K562 (cell line): ENCODE measurements around the gene TBC1D9. TPM values are rescaled to one million over a fixed set of nuclear protein-coding genes. Genes with fewer than 3 reads are reported as not detected.

Source experiments
- ATAC-seq: fragments of 200-7000 bp; cut with Tn5 transposase; 3 replicates; pipeline ENCODE4 v1.9.1; 2020; ENCODE audit warnings: moderate library complexity
- BruUV-seq: library from RNA; stranded (reverse); fragments of 400-500 nt; replicated peaks from 2 replicates; lab custom pipeline; 2021; lab: Mats Ljungman, UMichigan
- CTCF ChIA-PET: fragments of 300-600 bp; formaldehyde crosslinking; extraction: SDS; loops from one replicate; lab custom pipeline; 2021; ENCODE audit warnings: low intra/inter-chr PET ratio; lab: Yijun Ruan, JAX
- POLR2A ChIA-PET: fragments of 300-600, 350-650 bp; sonication (Branson Sonifier 250); formaldehyde crosslinking; extraction: SDS; loops from one replicate; lab custom pipeline; 2021; ENCODE audit warnings: antibody characterized with exemption, inconsistent platforms; lab: Yijun Ruan, JAX
- DNase-seq, 4 experiments: peaks; one replicate each; pipeline versions ENCODE4 v3.0.0 to v3.0.0-alpha.2; 2011 to 2018; ENCODE audit warnings: low spot score in 3 of 4, mixed read lengths in 3 of 4; ENCODE audit errors: extremely low read depth in 1 of 4
- FAIRE-seq: peaks from 2 replicates; lab custom pipeline; 2011; peaks lifted over from hg19 to GRCh38; lab: Jason Lieb, UNC
- H2AFZ ChIP-seq: 2 replicates; pipeline ENCODE4 v1.6.0; 2011; ENCODE audit warnings: low read depth, low read length, control low read depth, inconsistent platforms
- H3K27ac ChIP-seq: fragments of 200-600 bp; 3 replicates; pipeline ENCODE4 v1.8.0; 2011; ENCODE audit warnings: low read depth, mild to moderate bottlenecking, control low read depth, inconsistent platforms, low read length, moderate library complexity, mixed read lengths; ENCODE audit errors: extremely low read depth
- H3K27me3 ChIP-seq, 2 experiments: fragments of 300-600 bp in 1 of 2; 2 replicates in 1 of 2; 3 replicates in 1 of 2; pipeline versions ENCODE4 v1.6.0 to v1.8.0; 2011; ENCODE audit warnings: inconsistent platforms in 2 of 2, low read length in 2 of 2, mild to moderate bottlenecking in 1 of 2, mixed read lengths in 1 of 2, moderate library complexity in 1 of 2; ENCODE audit not compliant: control insufficient read depth in 2 of 2, insufficient read depth in 2 of 2
- H3K36me3 ChIP-seq: fragments of 300-600 bp; 3 replicates; pipeline ENCODE4 v1.8.0; 2011; ENCODE audit warnings: mild to moderate bottlenecking, low read length, inconsistent platforms; ENCODE audit not compliant: control insufficient read depth, insufficient read depth
- H3K4me1 ChIP-seq, 2 experiments: fragments of 200-600 bp in 1 of 2; replicated peaks in 1 of 2; 2 replicates in 1 of 2; 3 replicates in 1 of 2; pipeline versions ENCODE4 v1.5.1 to v1.8.0; 2011; ENCODE audit warnings: inconsistent platforms in 2 of 2, low read length in 2 of 2, mild to moderate bottlenecking in 1 of 2, mixed read lengths in 1 of 2, moderate library complexity in 1 of 2; ENCODE audit not compliant: control insufficient read depth in 2 of 2, insufficient read depth in 2 of 2
- H3K4me2 ChIP-seq: 2 replicates; pipeline ENCODE4 v1.6.1; 2011; ENCODE audit warnings: low read length, control low read depth, inconsistent platforms, mixed read lengths; ENCODE audit not compliant: insufficient read depth
- H3K4me3 ChIP-seq: fragments of 200-600 bp; sonication (generic), shearing (Covaris generic); 2 replicates; pipeline ENCODE4 v1.5.1; 2016; ENCODE audit warnings: control low read depth, inconsistent platforms
- H3K79me2 ChIP-seq: fragments of 200-600 bp; 3 replicates; pipeline ENCODE4 v1.8.0; 2011; ENCODE audit warnings: low read length, inconsistent platforms; ENCODE audit not compliant: control insufficient read depth, insufficient read depth
- H3K9ac ChIP-seq, 2 experiments: 2 replicates each; pipeline versions ENCODE4 v1.6.0 to v1.6.1; 2011; ENCODE audit warnings: low read depth in 2 of 2, low read length in 2 of 2, control low read depth in 1 of 2, inconsistent platforms in 1 of 2, mild to moderate bottlenecking in 1 of 2, mixed read lengths in 1 of 2; ENCODE audit not compliant: insufficient read depth in 1 of 2
- H3K9me1 ChIP-seq: one replicate; pipeline ENCODE4 v1.6.0; 2011; ENCODE audit warnings: inconsistent platforms, mild to moderate bottlenecking, low read length, moderate library complexity; ENCODE audit not compliant: control insufficient read depth, insufficient read depth
- H3K9me3 ChIP-seq: replicated peaks from 2 replicates; pipeline ENCODE4 v1.5.1; 2011; ENCODE audit warnings: low read depth, low read length, inconsistent platforms; ENCODE audit not compliant: control insufficient read depth, insufficient read depth
- H4K20me1 ChIP-seq: replicated peaks from 2 replicates; pipeline ENCODE4 v1.6.1; 2011; ENCODE audit warnings: low read length, inconsistent platforms, mixed read lengths; ENCODE audit not compliant: control insufficient read depth, insufficient read depth
- CBFB ChIP-seq: sonication (generic); formaldehyde crosslinking; IDR thresholded peaks from 2 replicates; pipeline ENCODE4 v1.4.0; 2020; ENCODE audit warnings: mild to moderate bottlenecking, missing genetic modification reagents
- FOXK1 ChIP-seq: sonication (generic); formaldehyde crosslinking; IDR thresholded peaks from 2 replicates; pipeline ENCODE4 v1.8.0; 2022; ENCODE audit warnings: missing genetic modification reagents, mild to moderate bottlenecking, borderline replicate concordance
- GABPB1 ChIP-seq: sonication (generic); formaldehyde crosslinking; IDR thresholded peaks from 2 replicates; pipeline ENCODE4 v1.8.0; 2022; ENCODE audit warnings: mild to moderate bottlenecking, missing genetic modification reagents
- GABPB2 ChIP-seq: fragments of 250-450 bp; sonication (Bioruptor Pico); conservative IDR thresholded peaks from 2 replicates; pipeline ENCODE4 v1.5.1; 2021; ENCODE audit warnings: mild to moderate bottlenecking
- HLTF ChIP-seq: fragments of 450-650 bp; IDR thresholded peaks from 2 replicates; pipeline ENCODE4 v1.6.1; 2016
- ID3 ChIP-seq, 2 experiments: fragments of 250-450 bp in 1 of 2; fragments of 450-650 bp in 1 of 2; sonication (Bioruptor Pico) in 1 of 2; IDR thresholded peaks; 2 replicates each; pipeline versions ENCODE4 v1.6.1 to v1.8.0; 2016 to 2021; ENCODE audit warnings: mild to moderate bottlenecking in 2 of 2, moderate library complexity in 2 of 2, missing compliant biosample characterization in 1 of 2, missing genetic modification characterization in 1 of 2
- JUN ChIP-seq, 2 experiments: sonication (generic) in 1 of 2; formaldehyde crosslinking in 1 of 2; IDR thresholded peaks; 2 replicates each; pipeline versions ENCODE4 v1.6.1 to v1.8.0; 2012 to 2022; ENCODE audit warnings: borderline replicate concordance in 2 of 2, mild to moderate bottlenecking in 2 of 2, improper control_type of control experiment in 1 of 2, low read depth in 1 of 2, low read length in 1 of 2, missing genetic modification reagents in 1 of 2
- MIER1 ChIP-seq: fragments of 450-650 bp; IDR thresholded peaks from 2 replicates; pipeline ENCODE4 v1.6.1; 2016; ENCODE audit warnings: antibody characterized with exemption, mild to moderate bottlenecking, low read depth
- MTA2 ChIP-seq: fragments of 450-650 bp; IDR thresholded peaks from 2 replicates; pipeline ENCODE4 v1.6.1; 2016; ENCODE audit warnings: low read depth
- NCOA4 ChIP-seq: fragments of 450-650 bp; IDR thresholded peaks from 2 replicates; pipeline ENCODE4 v1.6.1; 2018; ENCODE audit warnings: mild to moderate bottlenecking; ENCODE audit not compliant: partially characterized antibody
- NCOR1 ChIP-seq: fragments of 450-650 bp; IDR thresholded peaks from 2 replicates; pipeline ENCODE4 v1.6.1; 2016; ENCODE audit warnings: mild to moderate bottlenecking, moderate library complexity
- RAD21 ChIP-seq, 2 experiments: fragments of 250-450 bp in 1 of 2; fragments of 450-650 bp in 1 of 2; sonication (Bioruptor Pico) in 1 of 2; formaldehyde crosslinking in 1 of 2; IDR thresholded peaks in 1 of 2; conservative IDR thresholded peaks in 1 of 2; 2 replicates each; pipeline versions ENCODE4 v1.4.0 to v1.8.0; 2020 to 2022; ENCODE audit warnings: mild to moderate bottlenecking in 2 of 2, moderate library complexity in 1 of 2
- SMARCE1 ChIP-seq: fragments of 450-650 bp; IDR thresholded peaks from 2 replicates; pipeline ENCODE4 v1.7.1; 2016; ENCODE audit warnings: mild to moderate bottlenecking
- TARDBP ChIP-seq: fragments of 450-650 bp; IDR thresholded peaks from 2 replicates; pipeline ENCODE4 v1.6.1; 2016
- ZNF217 ChIP-seq: sonication (generic); formaldehyde crosslinking; IDR thresholded peaks from 2 replicates; pipeline ENCODE4 v1.8.0; 2022; ENCODE audit warnings: mild to moderate bottlenecking, missing genetic modification reagents
- WGBS: fragments of 100-300 bp; shearing (Covaris generic); methylation state at CpG from one replicate; pipeline ENCODE4 v1.1.6; 2016; ENCODE audit warnings: low coverage, mixed read lengths; ENCODE audit not compliant: insufficient coverage; ENCODE audit errors: missing lambda C conversion rate; 5-methylcytosine and 5-hydroxymethylcytosine counted together
- in situ Hi-C: fragments of 300-500 bp; cut with MboI; formaldehyde crosslinking; loops from 4 replicates; pipeline ENCODE4 v1.15.0; 2018; ENCODE audit warnings: inconsistent platforms, mixed read lengths
- intact Hi-C: fragments of 100-400 bp; cut with micrococcal nuclease; formaldehyde crosslinking; loops from 2 replicates; pipeline ENCODE4 v1.14.2; 2022
- polyA plus RNA-seq, 8 experiments: library from polyadenylated mRNA; depleted of rRNA in 4 of 8; stranded (reverse) in 5 of 8; unstranded in 3 of 8; fragments of >200 nt; fragmentation: Nextera tagmentation in 2 of 8; fragmentation: Illumina TruSeq in 1 of 8; extraction: Ambion mirVana in 2 of 8; extraction: Trizol in 1 of 8; gene quantifications; 2 replicates each; pipeline versions ENCODE4 v1.2.1 to v1.2.3, GENCODE V29; 2011 to 2014; ENCODE audit warnings: inconsistent platforms in 1 of 8, missing spikeins in 1 of 8
- total RNA-seq, 7 experiments: library from RNA; depleted of rRNA in 6 of 7; stranded (reverse); fragments of >200 nt in 6 of 7; fragmentation: Illumina TruSeq in 2 of 7; extraction: Trizol in 2 of 7; gene quantifications; 2 replicates each; pipeline versions ENCODE4 v1.2.1 to v1.2.3, GENCODE V29; 2011 to 2021; ENCODE audit warnings: low replicate concordance in 1 of 7
- TF ChIP-seq, protein P1 (sequence below): fragments of 250-450 bp; sonication (Bioruptor Pico); IDR thresholded peaks from 2 replicates; pipeline ENCODE4 v1.6.1; 2021; ENCODE audit warnings: mild to moderate bottlenecking
- TF ChIP-seq, protein P2 (sequence below): sonication (generic); formaldehyde crosslinking; IDR thresholded peaks from 2 replicates; pipeline ENCODE4 v1.8.1; 2023; ENCODE audit warnings: mild to moderate bottlenecking, missing genetic modification reagents
- TF ChIP-seq, protein P3 (sequence below): fragments of 250-450 bp; sonication (Bioruptor Pico); IDR thresholded peaks from 2 replicates; pipeline ENCODE4 v1.5.0; 2020; ENCODE audit warnings: mild to moderate bottlenecking

Gene TBC1D9
- total and polyA plus RNA-seq, 9 of the 15 experiments (the other 6 are each of a cell fraction or from before 2014, with no cell fraction given) = 0.13 TPM; not detected in 8

- intact Hi-C loops = no loop called here
- H3K4me1 ChIP-seq = no peaks in the 10 kb centered on the region
- H4K20me1 ChIP-seq = no peaks in the 10 kb centered on the region
- H3K9ac ChIP-seq = no peak overlapping the region
- no peak overlapping the region for H2AFZ ChIP-seq
- H3K27ac ChIP-seq = no peak overlapping the region
- no TSS peak for BruUV-seq
- no peaks in the 10 kb centered on the region for H3K27me3 ChIP-seq
- no peaks in the 10 kb centered on the region for H3K79me2 ChIP-seq
- FAIRE-seq (no peak), ATAC-seq (no peak)
- no peaks in the 10 kb centered on the region for H3K36me3 ChIP-seq
- CTCF ChIA-PET = no interaction called here
- no peaks in the 10 kb centered on the region for H3K9me3 ChIP-seq
- POLR2A ChIA-PET = no interaction called here
- TF ChIP-seq, protein P1, sequence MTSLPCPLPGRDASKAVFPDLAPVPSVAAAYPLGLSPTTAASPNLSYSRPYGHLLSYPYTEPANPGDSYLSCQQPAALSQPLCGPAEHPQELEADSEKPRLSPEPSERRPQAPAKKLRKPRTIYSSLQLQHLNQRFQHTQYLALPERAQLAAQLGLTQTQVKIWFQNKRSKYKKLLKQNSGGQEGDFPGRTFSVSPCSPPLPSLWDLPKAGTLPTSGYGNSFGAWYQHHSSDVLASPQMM (CRISPR knock-in tag) = no peak
- TF ChIP-seq ZNF217 (CRISPR knock-in tag) (no peak), HLTF (no peak), MIER1 (no peak), SMARCE1 (no peak), TARDBP (no peak), GABPB2 (CRISPR knock-in tag) (no peak), MTA2 (no peak), RAD21 (CRISPR knock-in tag; conservative IDR thresholded peaks at IDR 0.05 in 1 of 2, IDR thresholded peaks at IDR 0.05 in 1 of 2) (no peak), ID3 (CRISPR knock-in tag; IDR thresholded peaks at IDR 0.05) (no peak), ID3 (tag; IDR thresholded peaks at IDR 0.05) (no peak), GABPB1 (no peak), FOXK1 (no peak), NCOA4 (no peak), CBFB (CRISPR knock-in tag) (no peak), NCOR1 (no peak), JUN (IDR thresholded peaks at IDR 0.05; ENCODE audit: borderline replicate concordance, low read depth, low read length) (no peak), JUN (CRISPR knock-in tag; IDR thresholded peaks at IDR 0.05; ENCODE audit: borderline replicate concordance) (no peak)
- TF ChIP-seq, protein P2, sequence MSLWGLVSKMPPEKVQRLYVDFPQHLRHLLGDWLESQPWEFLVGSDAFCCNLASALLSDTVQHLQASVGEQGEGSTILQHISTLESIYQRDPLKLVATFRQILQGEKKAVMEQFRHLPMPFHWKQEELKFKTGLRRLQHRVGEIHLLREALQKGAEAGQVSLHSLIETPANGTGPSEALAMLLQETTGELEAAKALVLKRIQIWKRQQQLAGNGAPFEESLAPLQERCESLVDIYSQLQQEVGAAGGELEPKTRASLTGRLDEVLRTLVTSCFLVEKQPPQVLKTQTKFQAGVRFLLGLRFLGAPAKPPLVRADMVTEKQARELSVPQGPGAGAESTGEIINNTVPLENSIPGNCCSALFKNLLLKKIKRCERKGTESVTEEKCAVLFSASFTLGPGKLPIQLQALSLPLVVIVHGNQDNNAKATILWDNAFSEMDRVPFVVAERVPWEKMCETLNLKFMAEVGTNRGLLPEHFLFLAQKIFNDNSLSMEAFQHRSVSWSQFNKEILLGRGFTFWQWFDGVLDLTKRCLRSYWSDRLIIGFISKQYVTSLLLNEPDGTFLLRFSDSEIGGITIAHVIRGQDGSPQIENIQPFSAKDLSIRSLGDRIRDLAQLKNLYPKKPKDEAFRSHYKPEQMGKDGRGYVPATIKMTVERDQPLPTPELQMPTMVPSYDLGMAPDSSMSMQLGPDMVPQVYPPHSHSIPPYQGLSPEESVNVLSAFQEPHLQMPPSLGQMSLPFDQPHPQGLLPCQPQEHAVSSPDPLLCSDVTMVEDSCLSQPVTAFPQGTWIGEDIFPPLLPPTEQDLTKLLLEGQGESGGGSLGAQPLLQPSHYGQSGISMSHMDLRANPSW (CRISPR knock-in tag) = no peak
- TF ChIP-seq, protein P3, sequence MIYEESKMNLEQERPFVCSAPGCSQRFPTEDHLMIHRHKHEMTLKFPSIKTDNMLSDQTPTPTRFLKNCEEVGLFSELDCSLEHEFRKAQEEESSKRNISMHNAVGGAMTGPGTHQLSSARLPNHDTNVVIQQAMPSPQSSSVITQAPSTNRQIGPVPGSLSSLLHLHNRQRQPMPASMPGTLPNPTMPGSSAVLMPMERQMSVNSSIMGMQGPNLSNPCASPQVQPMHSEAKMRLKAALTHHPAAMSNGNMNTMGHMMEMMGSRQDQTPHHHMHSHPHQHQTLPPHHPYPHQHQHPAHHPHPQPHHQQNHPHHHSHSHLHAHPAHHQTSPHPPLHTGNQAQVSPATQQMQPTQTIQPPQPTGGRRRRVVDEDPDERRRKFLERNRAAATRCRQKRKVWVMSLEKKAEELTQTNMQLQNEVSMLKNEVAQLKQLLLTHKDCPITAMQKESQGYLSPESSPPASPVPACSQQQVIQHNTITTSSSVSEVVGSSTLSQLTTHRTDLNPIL = no peak
- TF ChIP-seq, all 486 proteins: peak for 0
- Histone ChIP-seq H3K4me2 (no peak overlapping the region), H3K9me1 (no peaks in the 10 kb centered on the region), H3K4me3 (no peak overlapping the region)
- DNase-seq = no peak
- WGBS = under 1% methylated on average over 8 of the region's 8 CpGs
- in situ Hi-C loops = no loop called here
Observed at GRCh38 chr4:140705625-140706275, 50.4 kb downstream of the TBC1D9 start.
